Breast epithelium (tissue), 3 donors: ENCODE results near the gene SPINT4.

ENCODE experiments used
- CTCF ChIP-seq, 3 donors: fragments of 450-650 bp; IDR thresholded peaks; one replicate each; pipeline ENCODE4 v1.5.1; 2016 to 2017; ENCODE audit warnings: antibody characterized with exemption in 3 of 3, mild to moderate bottlenecking in 3 of 3, moderate library complexity in 3 of 3
- POLR2A ChIP-seq: fragments of 450-650 bp; IDR thresholded peaks from one replicate; pipeline ENCODE4 v1.6.1; 2016; ENCODE audit warnings: antibody characterized with exemption, mild to moderate bottlenecking, moderate library complexity
- POLR2AphosphoS5 ChIP-seq, 3 donors: sonication (generic); formaldehyde crosslinking; IDR thresholded peaks; one replicate each; pipeline ENCODE4 v1.6.1; 2017; ENCODE audit warnings: antibody characterized with exemption in 3 of 3

GRCh38 chr20:45751721-45752120, 29.6 kb downstream of the SPINT4 start:
- TF ChIP-seq CTCF (IDR thresholded peaks at IDR 0.05), result no peak
- TF ChIP-seq POLR2A, result no peak
- no peak for TF ChIP-seq POLR2AphosphoS5 (IDR thresholded peaks at IDR 0.05)
